Measurements from ENCODE around the gene RPL21.

Gene RPL21

DNA sequence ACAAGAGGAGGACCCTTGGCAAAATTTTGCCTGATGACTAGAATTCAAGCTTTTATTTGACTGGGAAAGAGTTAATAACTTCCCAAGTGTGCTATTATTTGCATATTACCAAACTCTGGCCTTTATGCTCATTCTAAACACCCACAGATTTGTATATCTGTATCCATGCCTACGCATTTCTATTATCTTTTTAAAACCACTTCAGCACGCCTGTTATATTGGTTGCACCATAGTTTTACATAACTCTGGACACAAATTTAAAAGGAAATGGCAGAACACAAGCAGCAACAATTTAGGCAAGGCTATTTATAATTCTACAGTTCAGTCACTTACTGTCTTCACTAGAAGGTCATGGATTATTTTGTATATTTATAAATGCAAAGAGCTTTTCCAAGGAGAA, 15.6 kb downstream of the RPL21 start:
- no peak overlapping the region for H3K4me3 Mint-ChIP-seq
- H3K36me3 Mint-ChIP-seq = peaks cover 4% of the 10 kb centered on the region
- H3K4me1 Mint-ChIP-seq = peaks cover 24% of the 10 kb centered on the region
- DNase-seq (ENCODE audit: low spot score in 2 of 2) (no peak), ATAC-seq (ENCODE audit: low read depth) (no peak)
- H3K27me3 Mint-ChIP-seq = no peaks in the 10 kb centered on the region
- no peaks in the 10 kb centered on the region for H3K9me3 Mint-ChIP-seq
- H3K27ac Mint-ChIP-seq = no peak overlapping the region

DNA sequence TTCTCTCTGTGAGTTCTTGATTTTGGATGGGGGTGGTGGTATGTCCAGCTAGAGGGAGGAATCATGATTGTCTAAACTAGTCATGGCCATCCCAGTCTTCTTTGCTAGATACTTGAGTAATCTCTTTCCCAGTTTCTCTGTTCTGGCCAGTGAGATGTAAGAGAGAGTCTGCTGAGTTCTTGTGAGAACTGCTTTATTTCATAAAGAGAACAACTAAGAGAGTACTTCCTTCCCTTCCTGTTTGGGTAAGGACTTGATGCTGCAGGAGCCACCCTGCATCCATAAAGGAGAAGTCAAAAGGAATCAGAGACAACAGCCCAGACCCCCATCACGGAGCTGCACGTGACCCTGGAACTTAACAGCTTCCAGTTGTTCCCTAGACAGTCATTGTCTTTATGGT, 16.2 kb downstream of the RPL21 start:
- no peak for DNase-seq (ENCODE audit: low spot score in 2 of 2)
- H3K27ac Mint-ChIP-seq = no peak overlapping the region
- no peaks in the 10 kb centered on the region for H3K9me3 Mint-ChIP-seq
- H3K36me3 Mint-ChIP-seq = peaks cover 3% of the 10 kb centered on the region
- H3K4me3 Mint-ChIP-seq = no peak overlapping the region
- no peak for ATAC-seq (ENCODE audit: low read depth)
- peaks cover 24% of the 10 kb centered on the region for H3K4me1 Mint-ChIP-seq
- no peaks in the 10 kb centered on the region for H3K27me3 Mint-ChIP-seq

- no peak for ATAC-seq (ENCODE audit: low read depth)
Observed at GRCh38 chr13:27269114-27269665, 17.8 kb downstream of the RPL21 start.

GRCh38 chr13:27270594-27271520, 19.5 kb downstream of the RPL21 start, which contains the start of gene RASL11A:
RASL11A (plus strand) TSS chr13:27270830; CDS start chr13:27270945, 115 bp downstream.
- peak within 1 kb of the TSS; percentile 78 for H3K27ac Mint-ChIP-seq
- peak; percentile 75 to 92 for DNase-seq (ENCODE audit: low spot score in 2 of 2)
- ATAC-seq (ENCODE audit: low read depth) = peak; percentile 90
- peaks cover 3% of the 10 kb centered on the region for H3K27me3 Mint-ChIP-seq
- H3K9me3 Mint-ChIP-seq = no peaks in the 10 kb centered on the region
- peak within 1 kb of the TSS; percentile 89 for H3K4me3 Mint-ChIP-seq
- H3K4me1 Mint-ChIP-seq = peaks cover 19% of the 10 kb centered on the region
- H3K36me3 Mint-ChIP-seq = no peaks in the 10 kb centered on the region

More at GRCh38 chr13:27269114-27269665, 17.8 kb downstream of the RPL21 start:
- no peak for DNase-seq (ENCODE audit: low spot score in 2 of 2)
- Mint-ChIP-seq H3K27ac (no peak overlapping the region), H3K4me1 (peaks cover 24% of the 10 kb centered on the region), H3K27me3 (peaks cover 1% of the 10 kb centered on the region), H3K9me3 (no peaks in the 10 kb centered on the region), H3K36me3 (no peaks in the 10 kb centered on the region), H3K4me3 (no peak overlapping the region)

DNA sequence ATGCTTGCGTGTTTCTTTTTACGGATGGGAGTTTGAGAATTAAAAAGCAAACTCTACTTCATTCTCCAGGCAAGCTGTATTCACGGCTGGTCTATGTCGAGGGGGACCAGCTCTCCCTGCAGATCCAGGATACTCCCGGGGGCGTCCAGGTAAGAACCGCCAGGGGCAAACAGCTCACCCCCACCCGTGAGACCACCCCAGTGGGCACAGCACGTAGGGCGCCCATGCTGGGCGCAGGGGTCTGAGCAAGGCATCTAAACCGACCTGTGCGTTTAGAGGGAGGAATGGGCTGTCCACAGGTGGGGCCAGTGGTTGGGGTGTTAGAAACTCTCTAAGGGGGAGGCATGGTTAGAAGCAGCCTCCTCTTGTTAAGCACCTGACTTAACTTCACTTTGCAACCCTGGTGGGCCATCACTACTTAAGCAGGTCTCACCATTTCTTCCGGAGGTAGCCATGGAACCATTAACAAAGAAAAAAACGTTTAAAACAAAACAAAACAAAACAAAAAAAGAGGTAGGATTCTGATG, 20.3 kb downstream of the RPL21 start:
- no peak for DNase-seq (ENCODE audit: low spot score in 2 of 2)
- peak overlapping the region; percentile 78 for H3K27ac Mint-ChIP-seq
- H3K27me3 Mint-ChIP-seq = peaks cover 3% of the 10 kb centered on the region
- ATAC-seq (ENCODE audit: low read depth) = no peak
- H3K4me3 Mint-ChIP-seq = peak overlapping the region; percentile 89
- H3K9me3 Mint-ChIP-seq = no peaks in the 10 kb centered on the region
- no peaks in the 10 kb centered on the region for H3K36me3 Mint-ChIP-seq
- H3K4me1 Mint-ChIP-seq = peaks cover 18% of the 10 kb centered on the region

- Mint-ChIP-seq H3K4me3 (no peak overlapping the region), H3K4me1 (peaks cover 10% of the 10 kb centered on the region), H3K27ac (no peak overlapping the region), H3K36me3 (no peaks in the 10 kb centered on the region), H3K27me3 (peaks cover 3% of the 10 kb centered on the region), H3K9me3 (no peaks in the 10 kb centered on the region)
- no peak for DNase-seq (ENCODE audit: low spot score in 2 of 2)
- no peak for ATAC-seq (ENCODE audit: low read depth)
Observed at GRCh38 chr13:27273658-27274425, 22.5 kb downstream of the RPL21 start.

GRCh38 chr13:27274631-27275030, 23.3 kb downstream of the RPL21 start:
- DNase-seq (ENCODE audit: low spot score in 2 of 2) (no peak), ATAC-seq (ENCODE audit: low read depth) (no peak)
- H3K4me3 Mint-ChIP-seq = no peak overlapping the region
- H3K4me1 Mint-ChIP-seq = peaks cover 10% of the 10 kb centered on the region
- H3K9me3 Mint-ChIP-seq = no peaks in the 10 kb centered on the region
- peaks cover 5% of the 10 kb centered on the region for H3K27me3 Mint-ChIP-seq
- no peaks in the 10 kb centered on the region for H3K36me3 Mint-ChIP-seq
- no peak overlapping the region for H3K27ac Mint-ChIP-seq

DNA sequence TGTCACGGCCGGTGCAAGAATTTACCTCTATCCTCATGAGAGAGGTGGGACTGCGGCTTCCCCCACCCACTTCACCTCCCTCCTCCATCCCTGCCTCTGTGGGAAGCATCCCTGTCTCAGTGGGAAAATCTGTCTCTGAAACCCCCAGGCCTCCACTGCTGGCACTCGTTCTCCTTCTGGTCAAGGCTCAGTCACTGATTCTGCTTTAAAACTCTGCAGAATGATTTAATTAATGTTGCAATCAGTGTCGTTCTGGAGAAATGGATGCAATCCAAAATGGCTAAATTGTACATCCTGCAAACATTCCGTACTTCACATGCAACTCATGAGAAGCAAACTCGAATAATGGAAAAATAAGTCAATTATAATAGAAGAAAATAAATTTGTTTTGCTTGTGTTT, 24.8 kb downstream of the RPL21 start:
- Mint-ChIP-seq H3K4me1 (peaks cover 4% of the 10 kb centered on the region), H3K27ac (no peak overlapping the region), H3K9me3 (no peaks in the 10 kb centered on the region), H3K36me3 (no peaks in the 10 kb centered on the region), H3K27me3 (peaks cover 5% of the 10 kb centered on the region), H3K4me3 (no peak overlapping the region)
- DNase-seq (ENCODE audit: low spot score in 2 of 2) = no peak
- no peak for ATAC-seq (ENCODE audit: low read depth)

DNA sequence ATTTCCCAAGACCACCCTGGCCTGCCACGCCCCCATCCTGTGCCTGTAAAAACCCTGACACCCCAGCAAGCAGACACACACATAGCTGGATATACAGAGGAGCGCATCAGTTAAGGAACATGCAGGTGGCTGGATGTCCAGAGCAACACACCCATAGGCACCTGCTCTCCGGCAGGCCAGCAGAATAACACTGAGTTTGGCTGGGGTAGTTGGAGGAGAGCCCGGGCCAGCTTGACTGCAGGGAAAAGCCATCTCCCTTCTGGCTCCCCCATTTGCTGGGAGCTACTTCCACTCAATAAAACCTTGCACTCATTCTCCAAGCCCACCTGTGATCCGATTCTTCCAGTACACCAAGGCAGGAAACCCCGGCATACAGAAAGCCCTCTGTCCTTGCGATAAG, 28.1 kb downstream of the RPL21 start:
- H3K27me3 Mint-ChIP-seq = peaks cover 2% of the 10 kb centered on the region
- DNase-seq (ENCODE audit: low spot score in 2 of 2) (no peak), ATAC-seq (ENCODE audit: low read depth) (no peak)
- no peaks in the 10 kb centered on the region for H3K36me3 Mint-ChIP-seq
- no peaks in the 10 kb centered on the region for H3K9me3 Mint-ChIP-seq
- peaks cover 3% of the 10 kb centered on the region for H3K4me1 Mint-ChIP-seq
- H3K27ac Mint-ChIP-seq = no peak overlapping the region
- H3K4me3 Mint-ChIP-seq = no peak overlapping the region

DNA sequence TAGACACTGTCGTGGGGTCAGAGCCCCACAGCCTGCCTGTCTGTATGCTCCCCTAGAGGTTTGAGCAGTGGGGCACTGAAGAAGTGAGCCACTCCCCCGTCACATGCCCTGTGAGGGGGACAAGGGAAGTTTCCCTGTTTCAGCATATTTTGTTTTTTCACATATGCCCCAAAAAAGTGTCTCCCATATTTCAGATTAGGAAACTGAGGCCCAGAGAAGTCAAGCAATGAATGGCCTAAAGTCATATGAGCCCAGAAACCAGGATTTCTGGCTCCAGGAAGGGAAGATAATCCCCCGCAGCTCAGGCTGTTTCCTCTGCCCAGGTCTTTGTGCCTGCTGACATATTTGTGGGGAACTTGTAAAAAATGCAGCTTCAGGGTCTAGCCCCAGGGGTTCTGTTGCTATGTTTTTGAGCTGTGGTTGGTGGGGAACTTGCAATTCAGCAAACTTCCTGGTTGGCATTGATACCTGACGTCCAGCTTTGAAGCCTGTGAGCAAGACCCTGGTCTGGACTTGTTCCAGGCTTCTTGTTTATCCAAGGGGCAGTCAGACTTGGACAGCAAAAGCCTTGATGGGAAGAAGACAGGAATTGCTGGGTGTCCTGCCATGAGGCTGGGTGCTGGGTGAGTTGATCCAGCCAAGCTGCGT, 28.8 kb downstream of the RPL21 start:
- ATAC-seq (ENCODE audit: low read depth) = no peak
- peaks cover 3% of the 10 kb centered on the region for H3K4me1 Mint-ChIP-seq
- no peak for DNase-seq (ENCODE audit: low spot score in 2 of 2)
- H3K9me3 Mint-ChIP-seq = no peaks in the 10 kb centered on the region
- no peak overlapping the region for H3K4me3 Mint-ChIP-seq
- H3K36me3 Mint-ChIP-seq = no peaks in the 10 kb centered on the region
- H3K27me3 Mint-ChIP-seq = peaks cover 2% of the 10 kb centered on the region
- no peak overlapping the region for H3K27ac Mint-ChIP-seq

GRCh38 chr13:27280841-27281240, 29.5 kb downstream of the RPL21 start:
- no peak overlapping the region for H3K27ac Mint-ChIP-seq
- H3K36me3 Mint-ChIP-seq = no peaks in the 10 kb centered on the region
- peaks cover 4% of the 10 kb centered on the region for H3K27me3 Mint-ChIP-seq
- no peaks in the 10 kb centered on the region for H3K9me3 Mint-ChIP-seq
- no peak for DNase-seq (ENCODE audit: low spot score in 2 of 2)
- H3K4me3 Mint-ChIP-seq = no peak overlapping the region
- H3K4me1 Mint-ChIP-seq = peaks cover 3% of the 10 kb centered on the region
- ATAC-seq (ENCODE audit: low read depth) = no peak

DNA sequence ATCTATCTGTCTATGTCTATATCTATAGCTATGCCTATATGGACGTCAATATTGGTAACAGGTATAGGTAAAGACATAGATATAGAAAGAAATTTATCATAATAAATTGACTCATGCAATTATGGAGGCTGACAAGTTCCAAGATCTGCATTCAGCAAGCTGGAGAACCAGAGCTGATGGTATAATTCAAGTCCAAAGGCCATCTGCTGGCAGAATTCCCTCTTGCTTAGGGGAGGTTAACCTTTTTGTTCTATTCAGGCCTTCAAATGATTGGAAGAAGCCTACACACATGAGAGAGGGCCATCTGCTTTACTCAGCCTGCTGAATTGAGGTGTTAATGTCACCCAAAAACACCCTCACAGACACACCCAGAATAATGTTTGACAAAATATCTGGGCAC, 30.1 kb downstream of the RPL21 start:
- Mint-ChIP-seq H3K4me1 (peaks cover 3% of the 10 kb centered on the region), H3K27ac (no peak overlapping the region), H3K9me3 (no peaks in the 10 kb centered on the region), H3K36me3 (no peaks in the 10 kb centered on the region), H3K4me3 (no peak overlapping the region), H3K27me3 (peaks cover 4% of the 10 kb centered on the region)
- ATAC-seq (ENCODE audit: low read depth) = no peak
- DNase-seq (ENCODE audit: low spot score in 2 of 2) = no peak

DNA sequence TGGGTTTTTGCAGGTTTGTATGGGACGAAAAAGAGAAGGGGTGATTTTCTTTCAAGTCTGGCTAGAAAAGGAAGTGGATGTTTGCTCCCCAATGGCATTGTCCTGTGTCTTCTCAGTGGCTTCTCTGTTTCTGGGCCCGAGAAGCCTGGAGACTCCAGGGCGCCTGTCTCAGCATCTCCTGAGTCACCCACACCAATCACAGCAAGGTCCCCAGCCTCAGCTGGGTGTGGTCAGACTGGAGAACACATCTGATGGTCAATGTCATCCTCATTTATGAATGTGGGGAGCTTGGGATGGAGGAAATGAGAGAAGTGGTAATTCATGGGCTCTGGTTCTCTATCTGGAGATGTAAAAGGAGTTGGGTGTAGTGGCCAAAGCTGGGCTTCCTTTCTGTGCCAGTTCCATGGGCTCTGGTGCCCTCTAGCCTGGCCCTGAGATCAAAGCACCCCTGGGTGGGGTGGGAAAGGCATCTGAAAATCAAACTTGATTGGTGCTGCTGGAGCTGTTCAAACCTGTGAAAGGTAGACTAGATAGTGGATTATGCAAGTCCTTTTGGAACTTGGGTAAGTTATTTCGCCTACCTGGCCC, 32.6 kb downstream of the RPL21 start:
- Mint-ChIP-seq H3K27ac (no peak overlapping the region), H3K36me3 (no peaks in the 10 kb centered on the region), H3K4me3 (no peak overlapping the region), H3K4me1 (peaks cover 3% of the 10 kb centered on the region), H3K27me3 (peaks cover 5% of the 10 kb centered on the region), H3K9me3 (no peaks in the 10 kb centered on the region)
- peak; percentile 65 for ATAC-seq (ENCODE audit: low read depth)
- no peak for DNase-seq (ENCODE audit: low spot score in 2 of 2)

Measured in memory B cell (primary cell).